GM18868 (cell line): Measurements from ENCODE around the gene CCDC190.
A peak's percentile ranks its signal among the peaks of the same experiment; 100 is the strongest.
"Not testable (repeated sequence)": the region's sequence is repeated elsewhere in the genome, so short reads cannot be mapped to it uniquely, and the experiment has no call there.

Source experiments
- ATAC-seq: cut with Tn5 transposase; IDR thresholded peaks from one replicate; pipeline ENCODE4 v1.9.1; 2021; ENCODE audit warnings: mild to moderate bottlenecking, moderate library complexity; ENCODE audit not compliant: unreplicated experiment

CCDC190 gene

GRCh38 chr1:162878000-162878596, 17.1 kb upstream of the CCDC190 start:
- ATAC-seq = peak; percentile 51

DNA sequence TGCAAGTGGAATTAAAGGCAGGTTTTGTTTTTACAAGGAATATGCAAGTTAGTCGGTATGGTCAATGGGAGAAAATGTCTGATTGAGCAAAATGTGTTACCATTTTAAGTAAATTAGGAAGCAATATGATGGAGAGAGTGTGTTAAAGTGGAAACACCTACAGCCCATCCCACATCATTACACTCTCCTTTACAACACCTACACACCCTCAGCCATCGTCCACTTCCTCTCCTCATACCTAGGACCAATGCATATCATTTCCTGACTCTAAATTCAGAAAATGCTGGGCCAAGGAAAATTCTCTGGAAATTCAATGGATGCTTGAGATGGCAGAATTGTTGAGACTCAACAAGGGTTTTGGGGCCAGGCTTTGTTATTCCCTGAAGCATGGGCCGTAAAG, 16.4 kb upstream of the CCDC190 start:
- ATAC-seq = no peak

DNA sequence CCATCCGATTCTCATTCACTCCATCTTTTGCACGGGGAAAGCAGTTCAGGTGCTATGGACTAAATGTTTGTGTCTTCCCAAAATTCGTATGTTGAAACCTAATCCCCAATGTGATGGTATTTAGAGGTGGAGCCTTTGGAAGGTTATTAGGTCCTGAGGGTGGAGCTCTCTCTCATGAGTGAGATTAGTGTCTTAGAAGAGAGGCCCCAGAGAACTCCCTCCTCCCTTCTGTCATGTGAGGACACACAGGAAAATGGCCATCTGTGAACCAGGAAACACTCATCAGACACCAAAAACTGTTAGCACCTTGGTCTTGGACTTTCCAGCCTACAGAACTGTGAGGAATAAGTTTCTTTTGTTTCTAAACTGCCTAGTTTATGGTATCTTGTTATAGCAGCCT, 15.8 kb upstream of the CCDC190 start:
- no peak for ATAC-seq

DNA sequence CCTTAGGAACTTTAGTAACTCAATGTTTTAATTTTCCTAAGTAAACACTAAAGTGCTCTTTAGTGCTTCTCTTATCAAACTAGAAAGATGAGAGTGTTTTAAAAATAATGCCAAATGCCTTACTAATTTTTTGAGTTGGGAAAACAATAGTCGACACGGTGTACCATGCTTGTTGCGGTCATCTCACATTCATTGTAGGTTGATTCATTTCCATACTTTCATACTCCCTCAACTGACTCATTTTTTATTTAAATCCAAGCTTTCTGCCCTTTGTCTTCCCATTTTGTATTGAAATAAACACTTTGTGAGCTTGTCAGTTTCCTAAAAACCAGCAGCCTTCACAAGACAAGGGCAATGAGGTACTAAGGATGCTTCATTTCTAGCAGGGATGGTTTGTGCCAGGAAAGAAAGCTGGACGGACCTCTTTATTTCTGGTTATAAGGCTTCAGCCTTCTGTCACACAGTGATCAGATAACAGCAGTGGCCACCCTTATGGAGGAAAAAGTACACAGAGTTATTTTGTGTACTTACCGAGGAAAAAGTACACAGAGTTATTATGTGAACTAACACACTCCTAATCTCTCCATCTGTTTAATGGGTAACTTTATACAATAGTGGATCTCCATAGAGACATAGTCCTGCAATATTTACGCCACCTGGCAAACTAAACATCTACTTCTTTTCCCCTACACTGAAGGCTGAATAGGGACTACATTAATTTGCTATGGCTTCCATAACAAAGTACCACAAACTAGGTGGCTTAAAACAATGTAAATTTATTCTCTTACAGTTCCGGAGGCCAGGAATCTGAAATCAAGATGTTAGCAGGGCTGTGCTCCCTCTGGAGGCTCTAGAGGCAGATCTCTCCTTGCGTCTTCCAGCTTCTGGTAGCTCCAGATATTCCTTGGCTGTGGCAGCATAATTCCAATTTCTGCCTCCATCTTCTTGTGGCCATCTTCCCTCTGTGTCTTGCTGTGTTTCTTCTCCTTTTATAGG, 13.0 kb upstream of the CCDC190 start:
- ATAC-seq = no peak

DNA sequence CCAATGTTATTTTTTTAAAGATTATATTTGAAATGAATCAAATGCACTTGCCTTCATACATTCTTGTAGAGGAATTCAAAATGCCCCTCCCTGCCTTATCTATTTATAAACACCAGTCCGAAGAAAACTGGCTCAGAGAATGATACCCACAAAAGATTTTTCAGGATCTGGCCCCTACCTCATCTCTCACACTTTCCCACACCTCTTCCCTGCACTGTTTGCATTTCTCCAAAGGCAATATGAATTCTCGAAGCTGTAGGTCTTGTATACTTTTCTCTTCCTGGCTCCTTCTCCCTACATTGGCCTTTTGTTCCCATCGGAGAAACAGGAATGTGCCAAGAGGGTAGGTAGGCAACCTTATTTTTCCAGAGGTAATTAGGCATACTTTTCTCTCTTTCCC, 12.0 kb upstream of the CCDC190 start:
- ATAC-seq = no peak

- ATAC-seq = not testable (repeated sequence)
Measured at GRCh38 chr1:162871417-162871816, 10.4 kb upstream of the CCDC190 start.

GRCh38 chr1:162868972-162869371, 8.0 kb upstream of the CCDC190 start:
- ATAC-seq = no peak

DNA sequence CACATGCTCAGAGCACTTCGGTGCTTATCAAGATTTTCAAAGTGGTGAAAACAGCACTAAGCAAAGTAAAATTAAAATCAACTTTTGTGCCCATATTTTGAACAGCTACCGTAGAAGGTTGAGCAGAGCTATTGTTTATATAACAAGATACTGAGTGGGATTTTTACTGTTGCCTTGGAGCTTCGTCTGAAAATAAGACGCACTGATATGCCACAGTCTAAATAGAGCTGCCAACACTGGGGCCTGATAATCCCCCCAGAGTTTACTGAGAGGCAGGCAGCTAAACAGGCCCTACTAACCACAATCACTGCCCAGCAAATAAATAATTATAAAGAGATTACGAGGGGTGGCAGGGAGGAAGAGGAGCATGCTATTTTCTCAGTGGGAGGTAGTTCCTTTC, 650 bp upstream of the CCDC190 start:
- ATAC-seq = no peak

GRCh38 chr1:162859191-162859590, 1.8 kb downstream of the CCDC190 start:
- no peak for ATAC-seq

DNA sequence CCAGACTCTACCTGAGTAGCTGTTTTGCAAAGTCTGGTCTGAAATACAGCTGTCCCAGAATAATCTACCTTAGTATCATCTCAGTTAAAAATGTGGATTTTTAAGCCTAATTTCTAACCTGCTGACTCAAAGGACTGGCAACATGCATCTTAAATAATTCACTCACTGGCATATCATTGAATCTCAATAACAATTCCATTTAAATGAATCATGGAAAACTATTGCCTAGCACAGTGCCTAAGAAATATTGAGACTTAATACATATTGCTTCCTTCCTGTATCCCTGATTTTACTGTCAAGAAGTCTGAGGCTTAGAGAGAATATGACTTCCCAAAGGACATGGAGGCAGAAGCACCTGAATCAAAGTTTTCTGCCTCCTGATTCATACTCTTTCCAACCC, 3.1 kb downstream of the CCDC190 start:
- ATAC-seq = no peak

DNA sequence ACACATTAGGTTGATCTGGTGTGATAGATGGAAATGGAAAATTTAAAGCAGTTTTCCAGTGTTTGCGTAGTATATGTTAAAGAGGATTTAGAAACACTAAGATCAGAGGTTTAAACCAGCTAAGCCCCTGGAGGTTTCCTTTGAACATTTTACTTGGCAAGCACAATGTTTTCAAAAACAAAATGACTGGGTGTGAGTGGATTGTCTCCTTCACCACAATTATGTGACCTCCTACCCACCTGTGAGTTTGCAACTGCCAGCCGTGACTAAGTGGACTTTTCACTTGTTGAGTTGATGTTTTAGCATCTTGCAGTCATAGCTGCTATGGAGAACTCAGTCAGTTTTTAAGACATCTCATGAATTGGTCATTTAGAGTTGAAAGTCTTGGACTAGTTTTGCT, 4.7 kb downstream of the CCDC190 start:
- no peak for ATAC-seq

- ATAC-seq = no peak
Measured at GRCh38 chr1:162855461-162856150, 5.4 kb downstream of the CCDC190 start.

DNA sequence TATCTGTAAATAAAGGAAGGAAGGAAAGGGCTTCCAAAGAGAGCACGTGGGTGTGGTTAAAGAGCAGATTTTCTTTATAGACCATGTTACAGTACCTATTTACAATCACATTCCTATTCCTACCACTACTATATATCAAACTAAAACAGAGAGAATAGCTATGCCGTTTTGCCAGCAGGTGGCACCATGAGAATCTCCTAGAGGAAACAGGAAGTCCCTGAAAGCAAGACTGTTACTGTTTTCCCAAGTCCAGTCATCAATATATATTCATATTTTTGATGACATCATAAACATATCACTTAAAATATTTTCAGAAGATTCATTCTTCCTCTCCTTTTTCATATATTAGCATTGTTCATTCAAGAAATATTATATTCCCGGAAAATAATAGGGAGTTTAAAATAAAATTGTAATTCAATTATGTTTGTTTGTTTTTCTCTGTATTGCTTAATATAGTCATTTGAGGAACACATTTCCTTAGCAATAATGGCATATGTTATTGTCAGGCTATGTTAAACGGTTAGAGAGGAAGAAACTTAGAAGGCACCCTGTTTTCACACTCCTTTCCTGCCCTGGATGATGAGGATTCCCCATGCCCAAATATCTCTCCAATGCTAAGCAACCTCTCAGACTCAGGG, 6.6 kb downstream of the CCDC190 start:
- ATAC-seq = peak; percentile 95

DNA sequence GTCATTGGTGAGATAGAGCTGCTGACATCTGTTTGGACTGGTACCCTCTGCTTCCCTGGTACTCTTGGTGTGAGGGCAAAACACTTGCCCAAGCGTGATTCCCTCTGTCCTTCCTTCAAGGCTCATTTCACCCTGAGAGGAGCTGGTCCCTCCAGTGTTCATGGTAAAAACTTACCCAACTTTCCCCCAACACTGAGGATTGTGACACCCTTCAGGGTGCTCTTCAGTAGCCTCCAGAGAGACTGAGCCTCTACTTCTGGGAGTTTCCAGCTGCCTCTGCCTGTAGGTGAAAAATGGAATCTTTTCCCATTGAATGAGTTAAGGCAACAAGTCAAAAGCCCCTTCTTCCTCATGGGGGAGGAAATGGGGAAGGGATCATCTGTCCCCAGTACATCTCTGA, 9.6 kb downstream of the CCDC190 start:
- ATAC-seq = no peak

DNA sequence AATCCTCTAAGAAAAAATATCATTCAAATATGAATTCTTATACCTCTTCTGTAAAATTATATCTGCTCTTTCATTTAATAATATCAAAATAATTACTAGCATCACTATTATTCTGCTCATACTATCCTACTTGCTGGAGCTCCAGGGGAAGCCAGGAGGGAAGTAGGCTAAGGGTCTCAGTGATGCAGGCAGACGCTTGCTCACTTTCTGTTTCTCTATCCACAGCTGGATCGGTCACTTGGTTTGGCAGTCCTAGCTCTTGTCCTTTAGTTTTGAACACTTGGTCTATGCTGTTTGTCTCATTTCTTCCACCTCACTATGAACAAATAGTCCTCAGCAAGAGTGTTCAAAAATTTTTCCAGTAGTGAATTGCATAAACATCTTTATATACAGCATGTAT, 11.3 kb downstream of the CCDC190 start:
- ATAC-seq = no peak

DNA sequence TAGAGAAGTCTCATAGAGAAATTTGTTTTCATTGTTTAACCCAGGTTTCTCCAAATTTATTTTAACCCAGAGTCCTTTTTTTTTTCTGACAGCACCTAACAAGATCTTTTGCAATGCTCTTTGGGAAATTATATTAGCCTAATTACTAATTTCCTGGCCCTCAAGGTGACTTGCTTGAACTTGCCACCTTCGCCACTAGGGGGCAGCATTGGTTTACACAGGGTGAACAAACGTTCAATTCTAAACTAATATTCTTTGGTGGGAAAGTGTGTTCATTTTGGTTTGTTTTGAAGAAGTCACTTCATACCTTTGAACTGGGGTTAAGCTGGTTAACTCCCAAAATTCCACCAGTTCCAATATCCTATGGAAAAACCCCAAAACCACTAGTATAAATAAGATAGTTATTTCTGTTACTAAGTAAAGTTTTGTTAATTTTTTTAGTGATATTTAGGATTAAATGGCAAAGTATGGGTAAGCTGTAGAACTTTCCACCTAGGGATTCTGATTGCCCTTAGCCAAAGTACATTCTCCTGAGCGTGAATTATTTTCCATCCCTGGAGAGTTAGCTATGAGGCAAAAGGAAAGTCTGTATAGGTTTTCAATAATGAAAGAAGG, 13.0 kb downstream of the CCDC190 start:
- ATAC-seq = peak; percentile 81

- no peak for ATAC-seq
Measured at GRCh38 chr1:162846256-162847212, 14.4 kb downstream of the CCDC190 start.

GRCh38 chr1:162844153-162844552, 16.8 kb downstream of the CCDC190 start:
- no peak for ATAC-seq

DNA sequence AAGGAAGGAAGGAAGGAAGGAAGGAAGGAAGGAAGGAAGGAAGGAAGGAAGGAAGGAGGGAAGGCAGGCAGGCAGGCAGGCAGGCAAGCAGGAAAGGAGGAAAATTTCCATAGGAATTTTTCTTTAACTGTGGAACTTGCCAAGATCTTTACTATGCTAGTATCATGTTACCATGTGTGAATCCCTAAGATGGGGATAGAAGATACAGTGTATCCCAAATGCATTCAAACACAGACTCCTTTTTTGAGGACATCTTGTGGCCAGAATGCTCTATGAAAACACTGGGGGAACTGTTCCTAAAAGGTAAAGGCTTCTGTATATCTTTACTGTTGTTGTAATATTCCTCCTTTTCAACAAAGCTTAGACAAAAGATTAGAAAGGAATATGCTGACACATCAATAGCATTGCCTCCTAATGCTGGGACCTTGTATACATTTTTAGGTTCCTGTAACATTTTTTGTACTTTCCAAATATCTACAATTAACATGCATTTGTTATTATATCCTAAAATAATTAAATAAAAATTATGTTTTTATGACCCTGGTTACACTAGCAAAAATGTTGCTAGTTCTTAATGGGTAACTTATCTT, 20.6 kb downstream of the CCDC190 start:
- ATAC-seq = no peak
